Choroid plexus epithelial cell (primary cell): ENCODE results near the gene EPB41L2.

Experiments
- DNase-seq: peaks from one replicate; pipeline ENCODE4 v3.0.0-alpha.2; 2010; ENCODE audit warnings: low read depth
- H3K4me3 ChIP-seq: 2 replicates; pipeline ENCODE4 v1.5.1; 2011; ENCODE audit warnings: low read depth, mild to moderate bottlenecking, control low read depth, low read length, moderate library complexity
- CTCF ChIP-seq: conservative IDR thresholded peaks from 2 replicates; pipeline ENCODE4 v1.5.1; 2011; ENCODE audit warnings: low read depth, mild to moderate bottlenecking, control low read depth, inconsistent platforms, low read length, moderate library complexity

EPB41L2 gene

GRCh38 chr6:131054392-131055250 lies 8.4 kb downstream of the EPB41L2 start:
- DNase-seq, result no peak
- no peak for TF ChIP-seq CTCF
- no peak overlapping the region for H3K4me3 ChIP-seq

- no peak overlapping the region for H3K4me3 ChIP-seq
- DNase-seq, result no peak
- TF ChIP-seq CTCF, result no peak
These were observed 9.4 kb downstream of the EPB41L2 start for GRCh38 chr6:131053546-131054240.

- no peak overlapping the region for H3K4me3 ChIP-seq
- DNase-seq, result no peak
- TF ChIP-seq CTCF, result no peak
These were observed 10.9 kb downstream of the EPB41L2 start for GRCh38 chr6:131052181-131052580.

- H3K4me3 ChIP-seq, result no peak overlapping the region
- DNase-seq, result no peak
- no peak for TF ChIP-seq CTCF
These were observed 11.7 kb downstream of the EPB41L2 start for GRCh38 chr6:131051341-131051740.

- no peak overlapping the region for H3K4me3 ChIP-seq
- DNase-seq, result no peak
- no peak for TF ChIP-seq CTCF
These were observed 13.4 kb downstream of the EPB41L2 start for GRCh38 chr6:131049608-131050007.

- no peak overlapping the region for H3K4me3 ChIP-seq
- TF ChIP-seq CTCF, result no peak
- DNase-seq, result no peak
These were observed 14.0 kb downstream of the EPB41L2 start for GRCh38 chr6:131048933-131049515.

GRCh38 chr6:131048459-131048858 lies 14.6 kb downstream of the EPB41L2 start:
- TF ChIP-seq CTCF, result no peak
- no peak overlapping the region for H3K4me3 ChIP-seq
- DNase-seq, result no peak
